Measurements from ENCODE around the gene TSPAN18. TPM values are rescaled to one million over a fixed set of nuclear protein-coding genes. Genes with fewer than 3 reads are reported as not detected.

TSPAN18 gene
- total RNA-seq, 1 experiment from 2014 or later = 18.3 TPM

GRCh38 chr11:44904261-44905020, 177.7 kb downstream of the TSPAN18 start (continued):
- TF ChIP-seq ZBTB33 (IDR thresholded peaks at IDR 0.05; ENCODE audit: extremely low read depth, insufficient replicate concordance, low read length) = no peak
- no peak for TF ChIP-seq SIN3A (IDR thresholded peaks at IDR 0.05; ENCODE audit: low read depth)

- Histone ChIP-seq H3K79me2 (ENCODE audit: insufficient read depth, low read length) (no peaks in the 10 kb centered on the region), H3K36me3 (ENCODE audit: control insufficient read depth in 1 of 2, insufficient read depth in 2 of 2, low read length in 2 of 2) (no peaks in the 10 kb centered on the region), H3K27me3 (ENCODE audit: insufficient read depth, low read length) (no peaks in the 10 kb centered on the region), H3K9me2 (ENCODE audit: insufficient read depth) (no peaks in the 10 kb centered on the region), H3K4me3 (replicated peaks in 1 of 2; ENCODE audit: low read depth in 1 of 2, low read length in 2 of 2) (no peak overlapping the region), H3K9ac (ENCODE audit: low read length) (no peak overlapping the region), H3K4me2 (ENCODE audit: low read length) (no peak overlapping the region), H4K20me1 (ENCODE audit: insufficient read depth) (no peaks in the 10 kb centered on the region), H3K27ac (ENCODE audit: low read depth, low read length) (no peak overlapping the region), H3K9me3 (ENCODE audit: control insufficient read depth in 1 of 2, insufficient read depth in 1 of 2, low read depth in 1 of 2, low read length in 2 of 2) (no peaks in the 10 kb centered on the region), H2AFZ (ENCODE audit: low read depth, low read length, poor library complexity, severe bottlenecking) (no peak overlapping the region), H3K4me1 (ENCODE audit: control insufficient read depth in 1 of 2, insufficient read depth in 2 of 2, low read length in 2 of 2) (no peaks in the 10 kb centered on the region)
- ChIA-PET RAD21 (ENCODE audit: low non-redundant PET in 1 of 2, low total read pairs in 2 of 2, uncharacterized antibody in 2 of 2, unreplicated experiment in 2 of 2) (no interaction called here), POLR2A (no interaction called here), CTCF (no interaction called here)
- no TSS peak for BruUV-seq (replicated peaks)
- DNase-seq (ENCODE audit: low read depth, low spot score) (no peak), ATAC-seq (peak; percentile 50)
- intact Hi-C loops (cut with micrococcal nuclease) = no loop called here
- no peak for TF ChIP-seq EZH2 (IDR thresholded peaks at IDR 0.05)
- TF ChIP-seq CTCF (IDR thresholded peaks at IDR 0.05 in 2 of 3, conservative IDR thresholded peaks at IDR 0.05 in 1 of 3; ENCODE audit: borderline replicate concordance in 1 of 3, insufficient read depth in 1 of 3, low read depth in 2 of 3, low read length in 2 of 3) = no peak
- no peak for TF ChIP-seq CBX3 (IDR thresholded peaks at IDR 0.05; ENCODE audit: low read depth)
- no peak for TF ChIP-seq SRF (IDR thresholded peaks at IDR 0.05; ENCODE audit: low read depth)
- TF ChIP-seq TCF7L2 (IDR thresholded peaks at IDR 0.05; ENCODE audit: borderline replicate concordance, extremely low read depth, insufficient read depth, insufficient read length) = no peak
- TF ChIP-seq POLR2A (IDR thresholded peaks at IDR 0.05; ENCODE audit: borderline replicate concordance, extremely low read depth, insufficient read depth, insufficient read length) = no peak
- TF ChIP-seq ZFX (IDR thresholded peaks at IDR 0.05) = no peak
- TF ChIP-seq ZNF274 (IDR thresholded peaks at IDR 0.05; ENCODE audit: low read depth, low read length) = no peak
- TF ChIP-seq EZH2phosphoT487 (IDR thresholded peaks at IDR 0.05; ENCODE audit: borderline replicate concordance) = no peak
- TF ChIP-seq CEBPB (IDR thresholded peaks at IDR 0.05; ENCODE audit: low read depth) = no peak
- TF ChIP-seq ELF1 (IDR thresholded peaks at IDR 0.05; ENCODE audit: borderline replicate concordance, low read depth) = no peak
- no peak for TF ChIP-seq YY1 (IDR thresholded peaks at IDR 0.05; ENCODE audit: extremely low read depth, insufficient replicate concordance, low read depth, low read length)
- no peak for TF ChIP-seq RAD21 (IDR thresholded peaks at IDR 0.05; ENCODE audit: low read depth)
- no peak for TF ChIP-seq SP1 (IDR thresholded peaks at IDR 0.05; ENCODE audit: low read depth)
- TF ChIP-seq MAX (IDR thresholded peaks at IDR 0.05) = no peak
- TF ChIP-seq SIN3A (IDR thresholded peaks at IDR 0.05; ENCODE audit: low read depth) = no peak
Observed at GRCh38 chr11:44905131-44905866, 178.5 kb downstream of the TSPAN18 start.

Data from HCT116 (cell line).